DMS114 treated with DMSO at 0.1 percent for 48 hours (cell line): ENCODE data around the gene TEPSIN.

Source experiments
- DNase-seq: peaks from one replicate; lab custom pipeline; 2025; ENCODE audit not compliant: unreplicated experiment; lab: John Stamatoyannopoulos, UW

TEPSIN gene

DNA sequence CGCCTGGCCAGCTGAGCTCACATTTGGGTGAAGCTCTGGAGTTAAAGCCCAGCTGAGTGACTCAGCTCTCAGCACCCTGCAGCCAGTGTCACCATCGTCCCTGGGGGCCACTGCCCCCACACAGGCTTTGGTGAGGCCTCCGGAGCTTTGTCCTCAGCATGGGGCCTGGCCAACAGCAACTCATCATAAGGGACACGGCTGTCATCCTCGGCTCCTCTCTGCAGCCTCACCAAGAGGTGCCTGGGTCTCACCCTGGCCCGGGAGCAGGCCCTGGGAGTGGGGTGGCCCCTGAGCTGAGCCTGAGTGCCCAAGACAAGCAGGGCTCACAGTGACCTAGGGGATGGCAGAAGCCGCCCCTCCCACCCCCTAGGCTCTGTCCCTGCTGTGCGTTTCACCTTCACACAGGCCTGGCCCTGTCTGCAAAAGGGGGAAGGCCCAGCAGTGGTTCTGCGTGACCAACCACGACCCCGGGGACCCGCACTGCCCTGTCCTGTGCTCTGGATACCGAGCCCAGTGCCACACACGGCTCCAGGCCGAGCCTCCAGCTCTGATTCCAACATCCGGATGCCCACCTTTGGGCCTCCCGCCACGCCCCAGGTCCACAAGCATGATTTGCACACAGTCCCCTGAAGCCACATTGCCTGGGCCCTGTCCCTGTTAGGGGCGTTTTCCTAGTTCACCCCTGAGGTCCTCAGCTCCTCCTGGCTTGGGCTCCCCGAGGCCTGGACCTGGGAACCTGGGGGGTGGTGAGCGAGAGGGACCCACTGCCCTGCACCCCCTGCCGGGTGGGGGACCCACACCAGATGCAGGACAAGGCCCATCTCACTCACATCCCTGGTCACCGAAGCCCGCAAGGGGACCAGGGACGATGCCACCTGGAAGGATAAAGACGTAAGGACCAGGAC lies 51.0 kb downstream of the TEPSIN start:
- no peak for DNase-seq

DNA sequence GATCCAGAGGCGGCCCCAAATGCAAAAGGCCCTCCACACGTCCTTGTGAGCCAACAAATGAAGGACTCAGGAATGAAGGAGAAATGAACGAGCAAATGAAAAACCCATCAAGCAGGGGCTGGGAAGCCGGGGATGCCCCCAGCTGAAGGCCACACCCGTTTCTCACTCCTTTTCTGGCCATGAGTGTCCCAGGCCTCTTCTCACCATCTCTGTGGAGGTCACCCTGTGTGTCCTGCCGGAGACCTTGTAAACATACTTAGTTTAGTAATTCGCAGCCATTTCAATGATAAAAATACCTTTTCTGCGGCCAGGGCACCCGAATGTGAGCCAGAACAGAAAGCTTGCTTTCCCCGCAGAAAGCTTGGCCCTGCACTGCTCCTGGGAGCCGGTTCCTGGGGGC lies 51.7 kb downstream of the TEPSIN start:
- DNase-seq = no peak

DNA sequence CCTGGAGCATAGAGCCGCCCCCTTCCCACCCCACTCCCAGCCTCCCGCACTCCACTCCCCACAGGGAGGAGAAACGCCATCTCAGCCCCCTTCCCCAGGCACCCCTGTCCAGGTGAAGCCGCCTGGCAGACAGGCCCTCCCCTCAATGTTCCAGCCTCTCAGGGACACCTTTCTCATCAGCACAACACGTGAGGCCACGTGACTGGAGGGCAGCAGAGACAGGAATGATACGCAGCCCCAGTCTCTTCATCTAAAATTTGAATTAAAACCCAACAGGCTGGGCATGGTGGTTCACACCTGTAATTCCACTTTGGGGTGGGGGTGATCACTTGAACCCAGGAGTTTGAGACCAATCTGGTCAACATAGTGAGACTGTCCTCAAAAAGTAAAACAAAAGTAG lies 52.7 kb downstream of the TEPSIN start:
- no peak for DNase-seq

DNA sequence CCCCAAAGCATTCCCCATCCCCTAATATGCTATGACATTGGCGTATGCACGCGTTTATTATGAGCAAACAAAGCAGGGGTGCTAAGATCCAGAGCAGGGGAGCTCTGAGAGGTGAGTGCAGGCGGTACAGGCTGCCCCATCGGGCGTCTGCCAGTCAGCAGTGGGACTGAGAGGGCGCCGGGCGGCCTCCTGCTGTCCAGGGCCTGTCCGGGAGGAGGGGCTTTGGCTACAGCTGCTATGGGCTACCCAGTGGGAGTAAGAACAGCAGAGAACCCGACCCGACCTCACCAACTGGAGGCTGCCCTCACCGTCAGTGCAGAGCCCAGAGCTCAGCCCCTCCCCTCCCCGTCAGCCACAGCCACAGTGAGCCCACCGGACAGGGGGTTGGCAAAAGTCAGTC lies 54.3 kb downstream of the TEPSIN start:
- DNase-seq = no peak

DNA sequence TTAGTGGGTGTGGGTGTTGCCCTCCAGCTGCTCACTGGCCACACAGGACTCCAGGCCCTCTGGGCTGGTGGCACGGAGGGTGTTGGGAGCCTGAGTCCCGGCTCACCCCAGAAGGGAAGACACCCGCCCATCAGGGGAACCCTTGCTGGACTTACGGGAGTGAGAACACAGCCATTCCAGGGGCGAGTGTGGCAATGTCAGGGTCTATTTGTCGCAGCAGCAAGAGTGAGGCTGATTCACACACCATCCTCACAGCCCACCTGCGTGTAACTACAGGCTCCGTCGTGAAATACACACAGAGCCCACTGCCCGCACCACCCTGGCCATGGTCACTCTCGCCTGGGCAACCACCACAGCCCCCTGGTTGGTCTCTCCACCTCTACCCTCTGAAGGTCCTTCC lies 55.0 kb downstream of the TEPSIN start:
- no peak for DNase-seq

DNA sequence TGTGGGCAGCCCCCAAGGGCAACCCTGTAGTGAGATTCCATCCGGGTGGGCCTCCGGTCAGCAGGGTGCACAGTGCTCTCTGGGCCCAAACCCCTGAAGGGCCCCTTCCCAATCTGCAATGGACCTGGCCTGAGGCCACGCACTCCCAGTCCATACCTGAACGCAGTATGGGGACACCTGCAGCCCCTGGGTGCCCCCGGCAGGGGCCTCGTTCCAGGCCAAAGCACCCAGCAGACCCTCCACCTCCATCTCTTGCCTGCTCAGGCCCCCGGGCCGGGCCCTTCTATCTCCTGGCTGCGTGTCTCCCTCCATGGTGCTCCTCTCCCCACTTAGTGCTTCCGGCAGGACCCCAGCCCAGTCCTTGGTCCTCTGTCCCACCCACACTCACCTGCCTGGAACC lies 55.5 kb downstream of the TEPSIN start:
- DNase-seq = no peak

DNA sequence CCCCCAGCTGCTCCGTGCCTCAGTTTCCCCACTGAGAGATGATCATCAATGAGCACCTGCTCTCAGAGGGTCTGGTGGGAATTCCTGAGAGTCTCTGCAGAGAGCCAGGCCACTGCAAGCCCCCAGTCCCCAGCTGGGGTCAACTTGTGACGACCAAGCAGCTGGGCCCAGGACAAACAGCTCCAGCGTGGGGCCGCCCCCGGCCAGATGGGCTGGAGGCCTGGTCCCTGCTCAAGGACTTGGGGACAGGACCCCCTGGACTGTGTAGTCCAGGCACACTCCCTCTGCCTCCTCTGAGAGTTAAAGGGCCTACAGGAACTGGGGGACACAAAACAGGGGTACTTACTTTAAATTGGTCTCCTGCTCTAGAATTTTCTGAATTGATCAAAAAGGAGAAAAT lies 56.3 kb downstream of the TEPSIN start:
- no peak for DNase-seq

DNA sequence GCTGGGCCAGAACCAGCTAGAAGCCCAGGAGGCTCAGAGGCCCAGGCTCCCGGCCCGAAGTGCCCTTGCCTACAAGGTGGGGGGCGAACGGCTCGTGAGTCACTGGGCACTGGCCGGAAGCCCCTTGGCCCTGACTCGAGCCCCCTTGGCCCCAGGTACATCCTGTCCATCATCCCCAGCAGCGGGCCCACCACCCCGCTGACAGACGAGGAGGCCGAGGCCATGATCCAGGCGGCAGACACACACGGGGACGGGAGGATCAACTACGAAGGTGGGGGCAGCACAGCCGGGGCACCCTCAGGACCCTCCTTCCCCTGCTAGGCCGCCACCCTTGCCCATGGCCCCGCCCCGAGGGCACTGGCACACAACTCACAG lies 57.1 kb downstream of the TEPSIN start:
- DNase-seq = no peak

DNA sequence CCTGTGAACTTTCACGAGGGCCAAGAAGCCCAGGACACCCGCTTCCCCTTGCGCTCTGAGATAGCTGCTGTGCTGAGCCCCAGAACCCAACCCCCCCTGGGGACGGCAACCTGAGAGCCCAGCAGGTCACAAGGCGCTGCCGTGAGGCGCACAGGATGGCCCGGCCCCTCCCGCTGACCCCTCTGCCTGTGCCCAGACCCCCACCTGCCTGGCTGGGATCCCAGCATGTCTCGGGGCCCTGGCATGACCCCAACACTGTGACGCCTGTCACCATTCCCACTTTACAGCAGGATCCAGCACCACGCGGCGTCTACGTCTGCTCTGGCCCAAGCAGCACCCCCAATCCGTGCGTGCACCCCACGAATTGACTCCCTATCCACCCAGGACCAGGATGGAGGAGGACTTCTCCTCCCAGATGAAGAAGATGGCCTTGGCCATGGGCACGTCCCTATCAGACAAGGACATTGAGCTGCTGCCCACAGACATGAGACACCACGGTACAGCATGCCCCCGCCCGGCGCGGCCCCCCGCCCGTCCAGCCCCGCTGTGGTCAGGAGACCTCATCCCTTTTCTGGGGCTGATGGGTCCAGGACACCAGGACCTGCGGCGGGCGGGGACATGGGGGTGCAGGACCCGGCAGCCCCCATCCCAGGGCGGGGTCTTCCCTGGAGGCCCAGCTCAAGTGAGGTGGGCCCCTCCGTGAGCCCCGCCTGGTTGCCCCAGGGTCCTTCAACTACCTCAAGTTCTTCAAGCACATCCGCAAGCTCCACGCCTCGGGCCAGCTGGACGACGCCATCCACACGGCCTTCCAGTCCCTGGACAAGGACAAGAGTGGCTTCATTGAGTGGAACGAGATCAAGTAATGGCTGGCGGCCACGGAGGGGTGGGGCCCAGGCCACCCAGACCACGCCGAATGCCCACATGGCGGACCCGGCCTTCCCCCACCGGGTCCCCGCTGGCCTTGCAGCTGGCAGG lies 57.7 kb downstream of the TEPSIN start:
- DNase-seq = no peak

DNA sequence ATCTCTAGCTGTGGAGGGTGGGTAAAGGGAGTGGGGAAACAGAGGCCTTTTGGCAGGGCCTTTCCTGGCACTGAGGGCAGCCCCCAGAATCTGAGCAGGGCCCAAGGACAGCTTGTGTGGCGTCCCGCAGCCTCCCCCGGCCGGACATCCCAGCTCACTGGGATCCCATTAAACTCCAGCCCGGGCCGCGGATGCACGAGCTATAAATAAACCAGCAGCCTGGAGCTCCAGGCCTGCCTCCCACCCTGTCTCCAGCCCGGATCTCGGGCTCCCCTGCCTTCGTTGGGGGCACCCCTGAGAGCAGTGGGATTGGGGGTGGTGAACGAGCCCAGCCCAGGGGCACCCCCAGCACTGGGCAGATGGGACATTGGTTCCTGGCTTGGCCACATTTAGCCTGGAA lies 59.0 kb downstream of the TEPSIN start:
- DNase-seq = no peak

DNA sequence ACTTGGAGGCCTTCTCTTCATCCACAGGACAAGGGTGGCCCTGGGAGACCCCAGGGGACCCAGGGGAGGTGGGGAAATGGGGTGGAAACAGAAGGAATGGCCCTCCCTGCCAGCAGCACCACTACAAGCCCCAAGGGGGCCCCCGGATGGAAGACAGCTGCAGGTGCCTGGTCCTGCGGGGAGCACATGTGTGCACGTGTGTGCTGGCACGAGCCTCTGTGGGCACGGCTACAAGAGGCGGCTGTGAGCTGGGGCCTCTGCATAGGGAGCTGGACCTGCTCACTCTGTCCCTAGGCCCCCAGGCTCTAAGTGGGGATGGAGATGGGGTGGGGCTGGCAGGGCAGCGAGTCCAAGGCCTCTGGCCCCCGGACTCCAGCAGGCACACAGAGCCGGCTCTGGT lies 59.6 kb downstream of the TEPSIN start:
- DNase-seq = no peak
